ENCODE data around the gene ARHGAP6. TPM values are rescaled to one million over a fixed set of nuclear protein-coding genes. Genes with fewer than 3 reads are reported as not detected.

The ARHGAP6 gene
- total RNA-seq, 1 experiment from 2014 or later: not detected

- no peaks in the 10 kb centered on the region for H3K27me3 ChIP-seq (ENCODE audit: low read length)
- H3K4me3 ChIP-seq (ENCODE audit: low read length): no peak overlapping the region
- H3K9me2 ChIP-seq (replicated peaks; ENCODE audit: insufficient read depth, low read length): no peaks in the 10 kb centered on the region
- no peaks in the 10 kb centered on the region for H3K4me1 ChIP-seq (ENCODE audit: low read length)
- no peaks in the 10 kb centered on the region for H3K36me3 ChIP-seq (ENCODE audit: insufficient read depth, low read length)
- no peak overlapping the region for H3K27ac ChIP-seq (ENCODE audit: low read length)
- H3K9me3 ChIP-seq (ENCODE audit: low read length): no peaks in the 10 kb centered on the region
- no peaks in the 10 kb centered on the region for H3K79me2 ChIP-seq (ENCODE audit: low read length)
- no peak for DNase-seq
- H4K20me1 ChIP-seq (ENCODE audit: insufficient read depth, low read depth, low read length): no peaks in the 10 kb centered on the region
- no peak overlapping the region for H3K9ac ChIP-seq (ENCODE audit: low read length)
- H3K4me2 ChIP-seq (ENCODE audit: low read depth, low read length, poor library complexity, severe bottlenecking): no peak overlapping the region
- H2AFZ ChIP-seq (ENCODE audit: low read length): no peak overlapping the region
These were observed 186.8 kb downstream of the ARHGAP6 start for GRCh38 chrX:11478911-11479310.

GRCh38 chrX:11478026-11478425 lies 187.7 kb downstream of the ARHGAP6 start:
- Histone ChIP-seq H3K4me3 (ENCODE audit: low read length) (no peak overlapping the region), H3K9me2 (replicated peaks; ENCODE audit: insufficient read depth, low read length) (no peaks in the 10 kb centered on the region), H3K27me3 (ENCODE audit: low read length) (no peaks in the 10 kb centered on the region), H4K20me1 (ENCODE audit: insufficient read depth, low read depth, low read length) (no peaks in the 10 kb centered on the region), H3K9ac (ENCODE audit: low read length) (no peak overlapping the region), H3K4me2 (ENCODE audit: low read depth, low read length, poor library complexity, severe bottlenecking) (no peak overlapping the region), H3K4me1 (ENCODE audit: low read length) (no peaks in the 10 kb centered on the region), H3K27ac (ENCODE audit: low read length) (no peak overlapping the region), H3K79me2 (ENCODE audit: low read length) (no peaks in the 10 kb centered on the region), H3K36me3 (ENCODE audit: insufficient read depth, low read length) (no peaks in the 10 kb centered on the region), H3K9me3 (ENCODE audit: low read length) (no peaks in the 10 kb centered on the region), H2AFZ (ENCODE audit: low read length) (no peak overlapping the region)
- no peak for DNase-seq

- no peaks in the 10 kb centered on the region for H3K27me3 ChIP-seq (ENCODE audit: low read length)
- no peak overlapping the region for H2AFZ ChIP-seq (ENCODE audit: low read length)
- no peak overlapping the region for H3K4me2 ChIP-seq (ENCODE audit: low read depth, low read length, poor library complexity, severe bottlenecking)
- no peak overlapping the region for H3K27ac ChIP-seq (ENCODE audit: low read length)
- no peak overlapping the region for H3K4me3 ChIP-seq (ENCODE audit: low read length)
- no peaks in the 10 kb centered on the region for H3K4me1 ChIP-seq (ENCODE audit: low read length)
- no peaks in the 10 kb centered on the region for H3K9me3 ChIP-seq (ENCODE audit: low read length)
- H3K36me3 ChIP-seq (ENCODE audit: insufficient read depth, low read length): no peaks in the 10 kb centered on the region
- H3K9me2 ChIP-seq (replicated peaks; ENCODE audit: insufficient read depth, low read length): no peaks in the 10 kb centered on the region
- no peak overlapping the region for H3K9ac ChIP-seq (ENCODE audit: low read length)
- no peak for DNase-seq
- H3K79me2 ChIP-seq (ENCODE audit: low read length): no peaks in the 10 kb centered on the region
- no peaks in the 10 kb centered on the region for H4K20me1 ChIP-seq (ENCODE audit: insufficient read depth, low read depth, low read length)
These were observed 191.1 kb downstream of the ARHGAP6 start for GRCh38 chrX:11474576-11474975.

- no peak for DNase-seq
- H4K20me1 ChIP-seq (ENCODE audit: insufficient read depth, low read depth, low read length): no peaks in the 10 kb centered on the region
- H3K4me3 ChIP-seq (ENCODE audit: low read length): no peak overlapping the region
- H3K4me1 ChIP-seq (ENCODE audit: low read length): no peaks in the 10 kb centered on the region
- H3K36me3 ChIP-seq (ENCODE audit: insufficient read depth, low read length): no peaks in the 10 kb centered on the region
- no peaks in the 10 kb centered on the region for H3K27me3 ChIP-seq (ENCODE audit: low read length)
- no peaks in the 10 kb centered on the region for H3K9me2 ChIP-seq (replicated peaks; ENCODE audit: insufficient read depth, low read length)
- H3K79me2 ChIP-seq (ENCODE audit: low read length): no peaks in the 10 kb centered on the region
- no peak overlapping the region for H3K27ac ChIP-seq (ENCODE audit: low read length)
- no peak overlapping the region for H2AFZ ChIP-seq (ENCODE audit: low read length)
- H3K9me3 ChIP-seq (ENCODE audit: low read length): no peaks in the 10 kb centered on the region
- no peak overlapping the region for H3K4me2 ChIP-seq (ENCODE audit: low read depth, low read length, poor library complexity, severe bottlenecking)
- no peak overlapping the region for H3K9ac ChIP-seq (ENCODE audit: low read length)
These were observed 191.7 kb downstream of the ARHGAP6 start for GRCh38 chrX:11474021-11474420.

GRCh38 chrX:11472879-11473278 lies 192.8 kb downstream of the ARHGAP6 start:
- no peak for DNase-seq

GRCh38 chrX:11472381-11472780 lies 193.3 kb downstream of the ARHGAP6 start:
- Histone ChIP-seq H3K9me2 (replicated peaks; ENCODE audit: insufficient read depth, low read length) (no peaks in the 10 kb centered on the region), H3K27ac (ENCODE audit: low read length) (no peak overlapping the region), H2AFZ (ENCODE audit: low read length) (no peak overlapping the region), H3K9me3 (ENCODE audit: low read length) (no peaks in the 10 kb centered on the region), H3K4me3 (ENCODE audit: low read length) (no peak overlapping the region), H3K9ac (ENCODE audit: low read length) (no peak overlapping the region), H3K36me3 (ENCODE audit: insufficient read depth, low read length) (no peaks in the 10 kb centered on the region), H3K4me1 (ENCODE audit: low read length) (no peaks in the 10 kb centered on the region), H3K79me2 (ENCODE audit: low read length) (no peaks in the 10 kb centered on the region), H3K4me2 (ENCODE audit: low read depth, low read length, poor library complexity, severe bottlenecking) (no peak overlapping the region), H3K27me3 (ENCODE audit: low read length) (no peaks in the 10 kb centered on the region), H4K20me1 (ENCODE audit: insufficient read depth, low read depth, low read length) (no peaks in the 10 kb centered on the region)
- no peak for DNase-seq

More at GRCh38 chrX:11472879-11473278, 192.8 kb downstream of the ARHGAP6 start:
- Histone ChIP-seq H3K4me2 (ENCODE audit: low read depth, low read length, poor library complexity, severe bottlenecking) (no peak overlapping the region), H3K9ac (ENCODE audit: low read length) (no peak overlapping the region), H3K4me3 (ENCODE audit: low read length) (no peak overlapping the region), H3K9me2 (replicated peaks; ENCODE audit: insufficient read depth, low read length) (no peaks in the 10 kb centered on the region), H3K36me3 (ENCODE audit: insufficient read depth, low read length) (no peaks in the 10 kb centered on the region), H3K27ac (ENCODE audit: low read length) (no peak overlapping the region), H3K79me2 (ENCODE audit: low read length) (no peaks in the 10 kb centered on the region), H2AFZ (ENCODE audit: low read length) (no peak overlapping the region), H3K9me3 (ENCODE audit: low read length) (no peaks in the 10 kb centered on the region), H3K27me3 (ENCODE audit: low read length) (no peaks in the 10 kb centered on the region), H4K20me1 (ENCODE audit: insufficient read depth, low read depth, low read length) (no peaks in the 10 kb centered on the region), H3K4me1 (ENCODE audit: low read length) (no peaks in the 10 kb centered on the region)

GRCh38 chrX:11470250-11470974 lies 195.3 kb downstream of the ARHGAP6 start:
- Histone ChIP-seq H3K4me1 (ENCODE audit: low read length) (no peaks in the 10 kb centered on the region), H3K36me3 (ENCODE audit: insufficient read depth, low read length) (no peaks in the 10 kb centered on the region), H3K9ac (ENCODE audit: low read length) (no peak overlapping the region), H3K9me2 (replicated peaks; ENCODE audit: insufficient read depth, low read length) (no peaks in the 10 kb centered on the region), H3K27ac (ENCODE audit: low read length) (no peak overlapping the region), H3K4me3 (ENCODE audit: low read length) (no peak overlapping the region), H3K9me3 (ENCODE audit: low read length) (no peaks in the 10 kb centered on the region), H3K79me2 (ENCODE audit: low read length) (no peaks in the 10 kb centered on the region), H2AFZ (ENCODE audit: low read length) (no peak overlapping the region), H3K27me3 (ENCODE audit: low read length) (no peaks in the 10 kb centered on the region), H3K4me2 (ENCODE audit: low read depth, low read length, poor library complexity, severe bottlenecking) (no peak overlapping the region), H4K20me1 (ENCODE audit: insufficient read depth, low read depth, low read length) (no peaks in the 10 kb centered on the region)
- no peak for DNase-seq

GRCh38 chrX:11465648-11466411 lies 199.9 kb downstream of the ARHGAP6 start:
- Histone ChIP-seq H3K36me3 (ENCODE audit: insufficient read depth, low read length) (no peaks in the 10 kb centered on the region), H3K9me3 (ENCODE audit: low read length) (no peaks in the 10 kb centered on the region), H3K4me1 (ENCODE audit: low read length) (no peaks in the 10 kb centered on the region), H4K20me1 (ENCODE audit: insufficient read depth, low read depth, low read length) (no peaks in the 10 kb centered on the region), H3K9ac (ENCODE audit: low read length) (no peak overlapping the region), H3K27ac (ENCODE audit: low read length) (no peak overlapping the region), H2AFZ (ENCODE audit: low read length) (no peak overlapping the region), H3K4me3 (ENCODE audit: low read length) (no peak overlapping the region), H3K4me2 (ENCODE audit: low read depth, low read length, poor library complexity, severe bottlenecking) (no peak overlapping the region), H3K79me2 (ENCODE audit: low read length) (no peaks in the 10 kb centered on the region), H3K9me2 (replicated peaks; ENCODE audit: insufficient read depth, low read length) (no peaks in the 10 kb centered on the region), H3K27me3 (ENCODE audit: low read length) (no peaks in the 10 kb centered on the region)
- DNase-seq: no peak

Measured in Karpas-422 (cell line).